Neural cell (in vitro differentiated cells): Measurements from ENCODE around the gene CROCC2. TPM values are rescaled to one million over a fixed set of nuclear protein-coding genes. Genes with fewer than 3 reads are reported as not detected.

Experiments
- H2AFZ ChIP-seq: fragments of 200-600, 300-800 bp; sonication (generic), shearing (Covaris generic); 2 replicates; pipeline ENCODE4 v1.6.0; 2014; ENCODE audit warnings: low read depth, mild to moderate bottlenecking, antibody characterized with exemption, low read length, moderate library complexity
- H3F3A ChIP-seq: fragments of 200-600 bp; shearing (Covaris generic); 2 replicates; pipeline ENCODE4 v1.6.1; 2016; ENCODE audit warnings: mild to moderate bottlenecking, moderate library complexity, mixed read lengths, antibody characterized with exemption, low read length; ENCODE audit not compliant: insufficient read depth, poor library complexity, severe bottlenecking
- H3K27ac ChIP-seq: fragments of 200-600, 300-800 bp; sonication (generic), shearing (Covaris generic); 2 replicates; pipeline ENCODE4 v1.5.1; 2014; ENCODE audit warnings: mild to moderate bottlenecking, low read length, moderate library complexity
- H3K27me3 ChIP-seq: fragments of 300-800, 200-600 bp; sonication (generic), shearing (Covaris generic); 2 replicates; pipeline ENCODE4 v1.6.0; 2014; ENCODE audit warnings: mild to moderate bottlenecking, low read depth, low read length, moderate library complexity; ENCODE audit not compliant: insufficient read depth
- H3K36me3 ChIP-seq: fragments of 300-800, 200-600 bp; sonication (generic), shearing (Covaris generic); 2 replicates; pipeline ENCODE4 v1.5.1; 2014; ENCODE audit warnings: mild to moderate bottlenecking, antibody characterized with exemption, low read length, moderate library complexity; ENCODE audit not compliant: insufficient read depth
- H3K4me2 ChIP-seq: fragments of 300-800, 200-600 bp; sonication (generic), shearing (Covaris generic); 2 replicates; pipeline ENCODE4 v1.6.0; 2014; ENCODE audit warnings: mild to moderate bottlenecking, low read length
- H3K4me3 ChIP-seq: fragments of 300-800, 200-600 bp; sonication (generic), shearing (Covaris generic); 2 replicates; pipeline ENCODE4 v1.5.1; 2014; ENCODE audit warnings: mild to moderate bottlenecking, low read length, moderate library complexity
- H3K79me2 ChIP-seq: fragments of 200-600 bp; shearing (Covaris generic); replicated peaks from 2 replicates; pipeline ENCODE4 v1.6.0; 2014; ENCODE audit warnings: mild to moderate bottlenecking, low read length, moderate library complexity; ENCODE audit not compliant: insufficient read depth
- H3K9ac ChIP-seq: fragments of 300-800, 200-600 bp; sonication (generic), shearing (Covaris generic); 2 replicates; pipeline ENCODE4 v1.6.1; 2016; ENCODE audit warnings: mild to moderate bottlenecking, low read length, mixed read lengths
- H3K9me2 ChIP-seq: fragments of 200-600 bp; shearing (Covaris generic); 2 replicates; pipeline ENCODE4 v1.6.1; 2016; ENCODE audit warnings: mild to moderate bottlenecking, low read length, mixed read lengths; ENCODE audit not compliant: insufficient read depth
- H3K9me3 ChIP-seq: fragments of 200-600, 300-800 bp; sonication (generic), shearing (Covaris generic); 2 replicates; pipeline ENCODE4 v1.6.1; 2016; ENCODE audit warnings: mild to moderate bottlenecking, mixed run types, low read length, moderate library complexity, mixed read lengths
- H4K20me1 ChIP-seq: fragments of 200-600 bp; shearing (Covaris generic); 2 replicates; pipeline ENCODE4 v1.6.1; 2016; ENCODE audit warnings: mild to moderate bottlenecking, mixed run types; ENCODE audit not compliant: insufficient read depth
- EP300 ChIP-seq: fragments of 450-650 bp; conservative IDR thresholded peaks from 2 replicates; pipeline ENCODE4 v1.6.1; 2014; ENCODE audit warnings: antibody characterized with exemption, mild to moderate bottlenecking, moderate library complexity; ENCODE audit not compliant: poor library complexity, severe bottlenecking
- EZH2 ChIP-seq: fragments of 200-600, 300-800 bp; shearing (Covaris generic), sonication (generic); IDR thresholded peaks from 2 replicates; pipeline ENCODE4 v1.6.1; 2014; ENCODE audit warnings: antibody characterized with exemption, low read length, borderline replicate concordance, mild to moderate bottlenecking; ENCODE audit not compliant: insufficient read depth, poor library complexity, severe bottlenecking
- MXI1 ChIP-seq: fragments of 450-650 bp; conservative IDR thresholded peaks from 2 replicates; pipeline ENCODE4 v1.6.1; 2014; ENCODE audit warnings: antibody characterized with exemption, mild to moderate bottlenecking; ENCODE audit not compliant: poor library complexity, severe bottlenecking
- POLR2AphosphoS5 ChIP-seq: IDR thresholded peaks from 2 replicates; pipeline ENCODE4 v1.6.1; 2012
- RAD21 ChIP-seq: fragments of 450-650 bp; conservative IDR thresholded peaks from 2 replicates; pipeline ENCODE4 v1.6.1; 2014; ENCODE audit warnings: antibody characterized with exemption, mild to moderate bottlenecking, moderate library complexity
- SMC3 ChIP-seq: fragments of 450-650 bp; conservative IDR thresholded peaks from 2 replicates; pipeline ENCODE4 v1.6.1; 2014; ENCODE audit warnings: antibody characterized with exemption, mild to moderate bottlenecking, moderate library complexity; ENCODE audit not compliant: poor library complexity
- TAF1 ChIP-seq: IDR thresholded peaks from 2 replicates; pipeline ENCODE4 v1.6.1; 2012; ENCODE audit warnings: low read depth
- polyA plus RNA-seq: library from polyadenylated mRNA; depleted of rRNA; stranded (reverse); fragments of >200 nt; gene quantifications from 2 replicates; pipeline ENCODE4 v1.2.3, GENCODE V29; 2014
- TF ChIP-seq, protein P1 (sequence below): fragments of 450-650 bp; IDR thresholded peaks from 2 replicates; pipeline ENCODE4 v1.5.1; 2014; ENCODE audit warnings: antibody characterized with exemption, mild to moderate bottlenecking, moderate library complexity; ENCODE audit not compliant: poor library complexity, severe bottlenecking
- TF ChIP-seq, protein P2 (sequence below): IDR thresholded peaks from 2 replicates; pipeline ENCODE4 v1.6.1; 2012; ENCODE audit warnings: borderline replicate concordance

CROCC2 gene
- polyA plus RNA-seq, 1 donor from 2014 or later: 0.09 TPM

DNA sequence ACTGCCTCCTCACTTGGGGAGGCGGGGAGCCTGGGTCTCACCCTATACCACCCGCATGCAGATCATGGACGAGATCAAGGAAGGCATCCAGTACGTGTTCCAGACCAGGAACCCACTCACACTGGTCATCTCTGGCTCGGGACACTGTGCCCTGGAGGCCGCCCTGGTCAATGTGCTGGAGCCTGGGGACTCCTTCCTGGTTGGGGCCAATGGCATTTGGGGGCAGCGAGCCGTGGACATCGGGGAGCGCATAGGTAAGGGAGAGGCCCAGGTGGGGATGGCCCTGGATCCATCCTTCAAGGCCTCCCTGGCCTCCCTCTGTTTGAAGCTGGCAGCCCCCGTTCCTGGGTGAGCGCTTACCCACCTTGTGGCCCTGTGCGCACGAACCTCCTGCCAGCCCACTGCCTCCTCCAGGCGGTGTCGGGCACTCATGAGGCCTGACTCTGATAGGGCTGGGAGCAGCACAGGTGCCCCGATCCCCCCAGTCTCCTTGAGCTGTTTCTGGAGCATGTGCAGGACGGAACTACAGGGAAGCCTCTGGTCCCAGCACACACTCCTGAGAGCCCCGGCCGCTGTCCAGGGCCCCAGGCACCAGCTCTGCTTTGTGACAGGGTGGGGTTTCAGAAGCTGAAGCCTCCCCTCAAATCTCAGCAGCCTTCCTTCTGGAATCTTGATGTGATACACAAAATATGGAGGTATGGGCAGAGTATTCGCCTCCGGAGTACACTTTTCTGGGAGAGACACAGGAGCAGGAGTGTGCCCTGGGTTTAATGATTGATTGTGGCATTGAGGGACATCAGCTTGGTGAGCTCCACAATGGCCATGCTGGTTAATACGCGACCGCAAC lies 36.8 kb upstream of the CROCC2 start:
- H3K79me2 ChIP-seq: no peaks in the 10 kb centered on the region
- H3K27ac ChIP-seq: no peak overlapping the region
- H3K9ac ChIP-seq: no peak overlapping the region
- H3K36me3 ChIP-seq: no peaks in the 10 kb centered on the region
- H3K9me2 ChIP-seq: no peaks in the 10 kb centered on the region
- H3K9me3 ChIP-seq: no peaks in the 10 kb centered on the region
- H3K27me3 ChIP-seq: no peaks in the 10 kb centered on the region
- H2AFZ ChIP-seq: no peak overlapping the region
- no peaks in the 10 kb centered on the region for H4K20me1 ChIP-seq
- H3K4me2 ChIP-seq: no peak overlapping the region
- H3F3A ChIP-seq: no peaks in the 10 kb centered on the region
- no peak for TF ChIP-seq RAD21
- TF ChIP-seq POLR2AphosphoS5: no peak
- TF ChIP-seq, protein P1, sequence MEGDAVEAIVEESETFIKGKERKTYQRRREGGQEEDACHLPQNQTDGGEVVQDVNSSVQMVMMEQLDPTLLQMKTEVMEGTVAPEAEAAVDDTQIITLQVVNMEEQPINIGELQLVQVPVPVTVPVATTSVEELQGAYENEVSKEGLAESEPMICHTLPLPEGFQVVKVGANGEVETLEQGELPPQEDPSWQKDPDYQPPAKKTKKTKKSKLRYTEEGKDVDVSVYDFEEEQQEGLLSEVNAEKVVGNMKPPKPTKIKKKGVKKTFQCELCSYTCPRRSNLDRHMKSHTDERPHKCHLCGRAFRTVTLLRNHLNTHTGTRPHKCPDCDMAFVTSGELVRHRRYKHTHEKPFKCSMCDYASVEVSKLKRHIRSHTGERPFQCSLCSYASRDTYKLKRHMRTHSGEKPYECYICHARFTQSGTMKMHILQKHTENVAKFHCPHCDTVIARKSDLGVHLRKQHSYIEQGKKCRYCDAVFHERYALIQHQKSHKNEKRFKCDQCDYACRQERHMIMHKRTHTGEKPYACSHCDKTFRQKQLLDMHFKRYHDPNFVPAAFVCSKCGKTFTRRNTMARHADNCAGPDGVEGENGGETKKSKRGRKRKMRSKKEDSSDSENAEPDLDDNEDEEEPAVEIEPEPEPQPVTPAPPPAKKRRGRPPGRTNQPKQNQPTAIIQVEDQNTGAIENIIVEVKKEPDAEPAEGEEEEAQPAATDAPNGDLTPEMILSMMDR: no peak
- TF ChIP-seq TAF1: no peak
- TF ChIP-seq EP300: no peak
- no peak for TF ChIP-seq MXI1
- TF ChIP-seq EZH2: no peak
- TF ChIP-seq, protein P2, sequence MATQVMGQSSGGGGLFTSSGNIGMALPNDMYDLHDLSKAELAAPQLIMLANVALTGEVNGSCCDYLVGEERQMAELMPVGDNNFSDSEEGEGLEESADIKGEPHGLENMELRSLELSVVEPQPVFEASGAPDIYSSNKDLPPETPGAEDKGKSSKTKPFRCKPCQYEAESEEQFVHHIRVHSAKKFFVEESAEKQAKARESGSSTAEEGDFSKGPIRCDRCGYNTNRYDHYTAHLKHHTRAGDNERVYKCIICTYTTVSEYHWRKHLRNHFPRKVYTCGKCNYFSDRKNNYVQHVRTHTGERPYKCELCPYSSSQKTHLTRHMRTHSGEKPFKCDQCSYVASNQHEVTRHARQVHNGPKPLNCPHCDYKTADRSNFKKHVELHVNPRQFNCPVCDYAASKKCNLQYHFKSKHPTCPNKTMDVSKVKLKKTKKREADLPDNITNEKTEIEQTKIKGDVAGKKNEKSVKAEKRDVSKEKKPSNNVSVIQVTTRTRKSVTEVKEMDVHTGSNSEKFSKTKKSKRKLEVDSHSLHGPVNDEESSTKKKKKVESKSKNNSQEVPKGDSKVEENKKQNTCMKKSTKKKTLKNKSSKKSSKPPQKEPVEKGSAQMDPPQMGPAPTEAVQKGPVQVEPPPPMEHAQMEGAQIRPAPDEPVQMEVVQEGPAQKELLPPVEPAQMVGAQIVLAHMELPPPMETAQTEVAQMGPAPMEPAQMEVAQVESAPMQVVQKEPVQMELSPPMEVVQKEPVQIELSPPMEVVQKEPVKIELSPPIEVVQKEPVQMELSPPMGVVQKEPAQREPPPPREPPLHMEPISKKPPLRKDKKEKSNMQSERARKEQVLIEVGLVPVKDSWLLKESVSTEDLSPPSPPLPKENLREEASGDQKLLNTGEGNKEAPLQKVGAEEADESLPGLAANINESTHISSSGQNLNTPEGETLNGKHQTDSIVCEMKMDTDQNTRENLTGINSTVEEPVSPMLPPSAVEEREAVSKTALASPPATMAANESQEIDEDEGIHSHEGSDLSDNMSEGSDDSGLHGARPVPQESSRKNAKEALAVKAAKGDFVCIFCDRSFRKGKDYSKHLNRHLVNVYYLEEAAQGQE: no peak
- no peak overlapping the region for H3K4me3 ChIP-seq

DNA sequence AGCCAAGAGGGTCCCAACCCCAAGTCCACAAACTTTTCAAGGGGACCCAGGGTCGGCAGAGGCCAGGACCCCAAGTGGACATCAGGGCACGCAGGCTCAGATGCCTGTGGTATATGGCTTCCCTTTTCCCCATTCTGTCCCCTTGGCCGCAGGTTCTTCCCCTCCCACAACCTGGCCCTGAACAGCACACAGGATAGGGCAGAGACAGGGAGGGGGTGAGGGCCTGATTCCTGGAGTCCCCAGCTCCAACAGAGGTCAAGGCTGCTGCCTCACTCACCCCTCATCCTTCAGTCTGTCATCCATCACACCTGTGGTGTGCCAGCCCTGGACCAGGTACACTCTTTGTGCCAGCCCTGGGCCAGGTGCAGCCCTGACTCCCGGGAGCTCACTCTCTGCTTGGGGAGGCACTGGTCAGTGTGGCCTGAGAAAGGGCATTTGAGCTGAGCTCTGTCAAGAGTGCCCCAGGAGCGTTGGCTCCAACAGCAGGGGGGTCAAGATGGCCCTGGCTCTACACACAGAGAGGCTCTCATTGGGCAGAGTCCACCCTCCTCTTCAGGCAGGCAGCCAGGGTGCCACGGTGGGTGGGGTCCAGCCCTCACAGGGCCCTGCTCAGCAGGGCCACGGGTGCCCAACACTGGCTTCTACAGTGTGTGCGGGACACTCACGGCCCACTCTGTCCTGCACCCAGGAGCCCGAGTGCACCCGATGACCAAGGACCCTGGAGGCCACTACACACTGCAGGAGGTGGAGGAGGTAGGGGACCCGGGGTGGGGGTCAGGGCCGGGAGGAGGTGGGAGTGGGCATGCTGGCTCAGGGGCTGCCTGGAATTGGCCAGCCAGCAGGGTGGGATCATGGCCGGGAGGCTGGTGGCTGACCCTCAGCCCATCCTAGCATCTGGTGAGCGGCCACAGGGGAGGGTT lies 35.9 kb upstream of the CROCC2 start:
- Histone ChIP-seq H3K4me2 (no peak overlapping the region), H2AFZ (no peak overlapping the region), H4K20me1 (no peaks in the 10 kb centered on the region), H3K9me2 (no peaks in the 10 kb centered on the region), H3K27ac (no peak overlapping the region), H3K36me3 (no peaks in the 10 kb centered on the region), H3K79me2 (no peaks in the 10 kb centered on the region), H3K9me3 (no peaks in the 10 kb centered on the region), H3K4me3 (no peak overlapping the region), H3K27me3 (no peaks in the 10 kb centered on the region), H3K9ac (no peak overlapping the region), H3F3A (no peaks in the 10 kb centered on the region)
- TF ChIP-seq, protein P2: no peak
- TF ChIP-seq TAF1 (no peak), MXI1 (no peak), EZH2 (no peak), POLR2AphosphoS5 (no peak), RAD21 (no peak), SMC3 (no peak), EP300 (no peak)
- TF ChIP-seq, protein P1: no peak
